ENCODE measurements around the gene CLIP1. TPM values are rescaled to one million over a fixed set of nuclear protein-coding genes. Genes with fewer than 3 reads are reported as not detected.

The CLIP1 gene
- total and polyA plus RNA-seq, 2 experiments from 2014 or later, result 29.6 to 46.3 TPM

DNA sequence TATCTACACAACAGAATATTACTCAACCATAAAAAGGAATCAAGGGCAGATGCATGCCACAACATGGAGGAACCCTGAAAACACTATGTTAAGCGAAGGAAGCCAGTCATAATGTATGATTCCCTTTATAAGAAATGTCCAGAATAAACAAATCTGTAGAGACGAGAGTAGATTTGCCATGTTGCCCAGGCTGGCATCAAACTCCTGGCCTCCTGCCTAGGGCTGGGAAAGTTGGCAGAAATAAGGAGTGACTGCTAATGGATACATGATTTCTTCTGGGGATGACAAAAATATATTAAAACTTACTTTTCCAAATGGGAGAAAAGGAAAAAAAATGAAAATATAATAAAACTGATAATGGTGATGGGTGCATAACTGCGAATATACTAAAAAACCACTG is 10.9 kb downstream of the CLIP1 start:
- no peak for TF ChIP-seq CTCF (IDR thresholded peaks at IDR 0.05; ENCODE audit: low read depth, low read length)
- DNase-seq (ENCODE audit: low read depth in 1 of 2, low spot score in 1 of 2), result no peak
- no peaks in the 10 kb centered on the region for H3K9me3 ChIP-seq (ENCODE audit: low read depth)
- no peak overlapping the region for H3K27ac ChIP-seq
- H3K36me3 ChIP-seq, result no peaks in the 10 kb centered on the region
- H3K4me1 ChIP-seq (ENCODE audit: low read depth), result peaks cover 5% of the 10 kb centered on the region
- no peaks in the 10 kb centered on the region for H3K27me3 ChIP-seq
- H3K4me3 ChIP-seq, result no peak overlapping the region

DNA sequence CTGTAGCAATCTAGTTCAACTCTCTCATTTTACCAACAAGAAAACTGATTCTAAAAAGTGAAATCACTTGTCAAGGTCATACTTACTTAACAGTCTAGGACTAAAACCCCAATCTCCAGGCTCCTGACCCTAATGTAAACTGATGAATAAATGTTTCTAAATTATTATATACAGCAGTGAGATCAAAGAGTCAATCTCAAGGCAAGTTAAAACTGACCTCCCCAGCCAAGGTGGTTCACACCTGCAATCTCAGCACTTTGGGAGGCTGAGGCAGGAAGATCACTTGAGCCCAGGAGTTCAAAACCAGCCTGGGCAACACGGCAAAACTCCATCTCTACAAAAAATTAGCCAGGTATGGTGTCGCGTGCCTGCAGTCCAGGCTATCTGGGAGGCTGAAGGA is 15.3 kb downstream of the CLIP1 start:
- Histone ChIP-seq H3K4me1 (ENCODE audit: low read depth) (peaks cover 6% of the 10 kb centered on the region), H3K9me3 (ENCODE audit: low read depth) (no peaks in the 10 kb centered on the region), H3K27me3 (no peaks in the 10 kb centered on the region), H3K27ac (peak overlapping the region; percentile 6), H3K36me3 (no peaks in the 10 kb centered on the region), H3K4me3 (no peak overlapping the region)
- TF ChIP-seq CTCF (IDR thresholded peaks at IDR 0.05; ENCODE audit: low read depth, low read length), result no peak
- DNase-seq (ENCODE audit: low read depth in 1 of 2, low spot score in 1 of 2), result no peak

DNA sequence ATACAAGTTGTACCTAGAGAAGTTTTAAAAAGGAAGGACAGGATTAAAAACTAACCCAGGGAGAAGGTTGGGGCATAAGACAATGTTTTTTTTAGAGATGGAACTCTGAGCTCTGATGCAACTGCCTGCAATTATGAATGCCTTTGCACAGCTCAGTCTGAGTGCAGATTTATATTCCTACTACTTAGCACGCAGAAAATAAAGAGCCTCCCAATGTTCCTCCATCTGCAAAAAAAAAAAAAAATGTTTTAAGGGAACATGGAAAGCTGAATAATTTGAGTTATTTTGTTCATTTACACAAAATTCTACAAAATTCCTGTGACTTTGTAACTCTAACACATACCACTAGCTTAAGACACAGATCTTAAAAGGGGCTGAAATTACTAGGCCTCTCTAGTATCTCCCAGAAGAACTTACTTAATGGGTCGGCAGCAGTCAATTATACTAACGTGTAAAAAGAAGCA is 15.7 kb downstream of the CLIP1 start:
- Histone ChIP-seq H3K9me3 (ENCODE audit: low read depth) (no peaks in the 10 kb centered on the region), H3K36me3 (no peaks in the 10 kb centered on the region), H3K4me3 (no peak overlapping the region), H3K27me3 (no peaks in the 10 kb centered on the region), H3K27ac (peak overlapping the region; percentile 6), H3K4me1 (ENCODE audit: low read depth) (peaks cover 6% of the 10 kb centered on the region)
- no peak for TF ChIP-seq CTCF (IDR thresholded peaks at IDR 0.05; ENCODE audit: low read depth, low read length)
- peak in 1 of 2 donors; percentile 65 for DNase-seq (ENCODE audit: low read depth in 1 of 2, low spot score in 1 of 2)

DNA sequence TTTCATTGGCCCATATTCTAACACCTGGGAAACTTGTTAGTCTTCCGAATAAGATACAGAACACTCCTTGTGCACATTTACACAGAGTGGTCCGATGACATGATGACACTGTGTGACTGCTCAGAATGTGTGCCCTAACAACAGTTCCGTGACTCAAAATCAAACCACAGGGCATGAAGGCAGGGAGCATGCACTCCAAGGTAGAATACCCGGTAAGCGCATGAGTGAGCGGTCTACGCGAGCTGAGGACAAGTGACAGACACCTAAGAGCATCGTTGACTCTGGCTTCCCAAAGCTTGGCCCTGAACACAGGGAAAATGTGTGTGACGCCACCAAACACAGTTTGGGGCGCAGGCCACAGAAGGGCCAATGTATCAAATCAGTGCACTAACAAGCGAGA is 18.6 kb downstream of the CLIP1 start:
- H3K9me3 ChIP-seq (ENCODE audit: low read depth), result no peaks in the 10 kb centered on the region
- peaks cover 16% of the 10 kb centered on the region for H3K4me1 ChIP-seq (ENCODE audit: low read depth)
- DNase-seq (ENCODE audit: low read depth in 1 of 2, low spot score in 1 of 2), result no peak
- H3K27ac ChIP-seq, result no peak overlapping the region
- H3K36me3 ChIP-seq, result no peaks in the 10 kb centered on the region
- no peaks in the 10 kb centered on the region for H3K27me3 ChIP-seq
- H3K4me3 ChIP-seq, result no peak overlapping the region
- no peak for TF ChIP-seq CTCF (IDR thresholded peaks at IDR 0.05; ENCODE audit: low read depth, low read length)

DNA sequence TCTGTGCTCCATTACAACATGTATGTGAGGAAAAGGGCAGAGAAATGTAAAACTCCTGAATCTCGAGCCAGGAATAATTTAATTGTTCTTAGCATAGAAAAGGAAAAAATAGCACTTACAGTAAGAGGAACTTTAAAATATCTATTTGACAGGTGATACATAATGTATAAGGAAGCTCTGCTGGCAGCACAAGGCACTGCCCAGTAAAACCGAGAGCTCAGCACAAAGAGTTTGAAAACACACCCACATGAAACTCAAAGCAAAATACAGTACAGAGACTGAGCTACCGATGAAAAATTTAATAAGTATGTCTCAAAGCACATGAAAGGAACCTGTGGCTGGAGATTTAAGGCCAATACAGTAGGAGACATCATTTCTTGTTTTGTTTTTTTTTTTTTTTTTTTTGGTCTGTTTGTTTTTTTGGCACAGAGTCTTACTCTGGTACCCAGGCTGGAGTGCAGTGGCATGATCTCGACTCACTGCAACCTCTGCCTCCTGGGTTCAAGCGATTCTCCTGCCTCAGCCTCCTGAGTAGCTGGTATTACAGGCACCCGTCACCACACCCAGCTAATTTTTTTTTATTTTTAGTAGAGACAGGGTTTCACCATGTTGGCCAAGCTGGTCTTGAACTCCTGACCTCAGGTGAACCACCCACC is 19.2 kb downstream of the CLIP1 start:
- Histone ChIP-seq H3K4me1 (ENCODE audit: low read depth) (peaks cover 16% of the 10 kb centered on the region), H3K36me3 (no peaks in the 10 kb centered on the region), H3K9me3 (ENCODE audit: low read depth) (no peaks in the 10 kb centered on the region), H3K4me3 (no peak overlapping the region), H3K27me3 (no peaks in the 10 kb centered on the region), H3K27ac (no peak overlapping the region)
- DNase-seq (ENCODE audit: low read depth in 1 of 2, low spot score in 1 of 2), result no peak
- no peak for TF ChIP-seq CTCF (IDR thresholded peaks at IDR 0.05; ENCODE audit: low read depth, low read length)

All from cardiac muscle cell (in vitro differentiated cells and primary cell).